NT2/D1 (cell line): Measurements from ENCODE around the gene BNIP1.

Experiments used
- SUZ12 ChIP-seq: IDR thresholded peaks from 2 replicates; pipeline ENCODE4 v1.6.1; 2011; ENCODE audit not compliant: insufficient read length, insufficient read depth; ENCODE audit errors: extremely low read depth
- YY1 ChIP-seq: IDR thresholded peaks from 2 replicates; pipeline ENCODE4 v1.6.1; 2011; ENCODE audit not compliant: insufficient read length, insufficient read depth
- ZNF274 ChIP-seq: IDR thresholded peaks from 2 replicates; pipeline ENCODE4 v1.6.1; 2011; ENCODE audit warnings: mild to moderate bottlenecking, low read depth, low read length

DNA sequence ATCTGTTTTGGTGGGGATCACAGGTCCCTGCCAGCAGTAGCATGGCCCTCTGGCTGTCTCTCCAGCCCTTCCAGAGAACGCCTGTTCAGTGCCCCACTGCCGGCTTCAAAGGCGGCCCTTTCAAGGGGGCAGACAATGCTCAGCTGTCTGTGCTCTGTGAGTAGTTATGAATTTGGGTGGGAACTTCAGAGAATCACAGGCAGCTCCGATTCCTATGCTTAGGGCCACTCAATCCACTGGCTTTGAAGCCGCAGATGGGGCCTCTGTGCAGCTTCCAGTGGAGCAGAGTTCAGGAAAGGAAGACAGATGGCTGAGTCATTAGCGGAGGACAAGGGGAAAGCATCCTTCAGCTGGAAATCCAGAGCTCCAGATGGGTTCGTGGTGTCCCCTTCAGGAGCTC, 48.2 kb downstream of the BNIP1 start:
- TF ChIP-seq ZNF274 (no peak), SUZ12 (no peak), YY1 (no peak)
